Measurements from ENCODE around the gene PRDM16. TPM values are rescaled to one million over a fixed set of nuclear protein-coding genes. Genes with fewer than 3 reads are reported as not detected.

Gene PRDM16
- polyA plus RNA-seq, 1 donor (not counting 4 experiments of a cell fraction or from before 2014, with no cell fraction given) = 0.05 TPM

DNA sequence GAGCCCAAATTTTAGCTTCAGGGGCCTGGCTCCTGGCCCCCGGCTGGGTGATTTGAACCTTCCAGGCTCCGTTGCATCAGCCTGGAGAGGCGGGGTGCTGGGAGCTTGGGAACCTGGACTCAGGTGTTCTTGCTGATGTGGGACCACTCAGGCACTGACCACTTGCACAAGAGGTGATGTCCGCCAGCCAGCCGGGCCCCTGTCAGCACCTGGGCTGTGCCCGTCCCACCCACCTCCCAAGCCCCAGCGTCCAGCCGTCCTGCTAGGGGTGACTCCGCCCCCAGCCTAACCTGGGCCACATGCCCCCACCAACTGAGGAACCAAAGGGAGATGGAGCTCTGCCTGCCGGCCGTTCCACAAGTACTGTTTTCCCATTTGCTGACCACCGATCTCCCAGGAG is 338.0 kb downstream of the PRDM16 start:
- H3K27me3 ChIP-seq (ENCODE audit: control insufficient read depth, extremely low read depth, insufficient read depth, low read length) = peaks cover 6% of the 10 kb centered on the region
- H2AFZ ChIP-seq (ENCODE audit: control insufficient read depth, low read length) = no peak overlapping the region
- H4K20me1 ChIP-seq (ENCODE audit: control insufficient read depth, extremely low read depth, insufficient read depth, low read length) = no peaks in the 10 kb centered on the region
- no peak overlapping the region for H3K4me2 ChIP-seq (ENCODE audit: control insufficient read depth, extremely low read depth, insufficient read depth, low read depth, low read length)
- H3K9ac ChIP-seq (ENCODE audit: control insufficient read depth, extremely low read depth, insufficient read depth, low read length) = no peak overlapping the region
- H3K4me1 ChIP-seq (ENCODE audit: control insufficient read depth, extremely low read depth, insufficient read depth, low read length) = peaks cover 6% of the 10 kb centered on the region
- no peaks in the 10 kb centered on the region for H3K9me1 ChIP-seq (ENCODE audit: control insufficient read depth, extremely low read depth, insufficient read depth, low read length)
- FAIRE-seq (no peak), DNase-seq (ENCODE audit: low read depth, low spot score) (no peak)
- no peaks in the 10 kb centered on the region for H3K9me3 ChIP-seq (ENCODE audit: control insufficient read depth, low read depth, low read length)
- dilution Hi-C loops (cut with MboI; ENCODE audit: extremely low pct_ligation_motif_present, low sequenced_read_pairs) = loop anchor here (25.0 kb wide), 1 partner anchor 995 kb away; the partner anchor contains the start of gene PEX10
- no peaks in the 10 kb centered on the region for H3K36me3 ChIP-seq (ENCODE audit: control insufficient read depth in 2 of 2, extremely low read depth in 1 of 2, insufficient read depth in 2 of 2, low read length in 2 of 2)
- no peaks in the 10 kb centered on the region for H3K79me2 ChIP-seq (ENCODE audit: control insufficient read depth, insufficient read depth, low read length)
- H3K4me3 ChIP-seq (ENCODE audit: control insufficient read depth in 2 of 3, extremely low read depth in 1 of 3, insufficient read depth in 2 of 3, low read depth in 1 of 3, low read length in 3 of 3) = no peak overlapping the region
- H3K27ac ChIP-seq (ENCODE audit: control insufficient read depth, insufficient read depth, low read length) = no peak overlapping the region
- TF ChIP-seq, protein P1, sequence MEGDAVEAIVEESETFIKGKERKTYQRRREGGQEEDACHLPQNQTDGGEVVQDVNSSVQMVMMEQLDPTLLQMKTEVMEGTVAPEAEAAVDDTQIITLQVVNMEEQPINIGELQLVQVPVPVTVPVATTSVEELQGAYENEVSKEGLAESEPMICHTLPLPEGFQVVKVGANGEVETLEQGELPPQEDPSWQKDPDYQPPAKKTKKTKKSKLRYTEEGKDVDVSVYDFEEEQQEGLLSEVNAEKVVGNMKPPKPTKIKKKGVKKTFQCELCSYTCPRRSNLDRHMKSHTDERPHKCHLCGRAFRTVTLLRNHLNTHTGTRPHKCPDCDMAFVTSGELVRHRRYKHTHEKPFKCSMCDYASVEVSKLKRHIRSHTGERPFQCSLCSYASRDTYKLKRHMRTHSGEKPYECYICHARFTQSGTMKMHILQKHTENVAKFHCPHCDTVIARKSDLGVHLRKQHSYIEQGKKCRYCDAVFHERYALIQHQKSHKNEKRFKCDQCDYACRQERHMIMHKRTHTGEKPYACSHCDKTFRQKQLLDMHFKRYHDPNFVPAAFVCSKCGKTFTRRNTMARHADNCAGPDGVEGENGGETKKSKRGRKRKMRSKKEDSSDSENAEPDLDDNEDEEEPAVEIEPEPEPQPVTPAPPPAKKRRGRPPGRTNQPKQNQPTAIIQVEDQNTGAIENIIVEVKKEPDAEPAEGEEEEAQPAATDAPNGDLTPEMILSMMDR (optimal IDR thresholded peaks at IDR 0.05 in 1 of 3, IDR thresholded peaks at IDR 0.05 in 1 of 3, conservative IDR thresholded peaks at IDR 0.05 in 1 of 3; ENCODE audit: extremely low read depth in 1 of 3, insufficient read depth in 2 of 3, low read length in 3 of 3) = no peak
- TF ChIP-seq EZH2 (IDR thresholded peaks at IDR 0.05; ENCODE audit: low read length) = no peak

DNA sequence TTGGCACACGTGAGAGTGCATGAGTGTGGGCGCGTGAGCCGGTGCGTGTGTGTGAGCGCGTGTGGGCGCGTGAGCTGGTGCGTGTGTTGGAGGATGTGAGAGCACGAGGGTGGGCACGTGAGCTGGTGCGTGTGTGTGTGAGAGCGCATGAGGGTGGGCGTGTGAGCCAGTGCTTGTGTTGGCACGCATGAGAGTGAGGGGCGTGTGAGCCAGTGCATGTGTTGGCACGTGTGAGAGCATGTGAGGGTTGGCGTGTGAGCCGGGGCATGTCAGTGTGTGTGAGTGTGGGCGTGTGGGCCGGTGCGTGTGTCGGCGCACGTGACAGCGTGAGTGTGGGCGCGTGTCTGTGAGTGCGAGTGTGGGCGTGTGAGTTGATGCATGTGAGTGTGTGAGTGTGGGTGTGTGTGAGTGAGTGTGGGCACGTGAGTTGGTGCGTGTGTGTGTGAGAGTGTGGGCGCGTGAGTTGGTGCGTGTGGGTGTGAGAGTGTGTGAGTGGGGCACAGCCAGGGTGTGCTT is 339.8 kb downstream of the PRDM16 start:
- H3K36me3 ChIP-seq (ENCODE audit: control insufficient read depth in 2 of 2, extremely low read depth in 1 of 2, insufficient read depth in 2 of 2, low read length in 2 of 2) = no peaks in the 10 kb centered on the region
- TF ChIP-seq, protein P1 (optimal IDR thresholded peaks at IDR 0.05 in 1 of 3, IDR thresholded peaks at IDR 0.05 in 1 of 3, conservative IDR thresholded peaks at IDR 0.05 in 1 of 3; ENCODE audit: extremely low read depth in 1 of 3, insufficient read depth in 2 of 3, low read length in 3 of 3) = no peak
- TF ChIP-seq EZH2 (IDR thresholded peaks at IDR 0.05; ENCODE audit: low read length) = no peak
- dilution Hi-C loops (cut with MboI; ENCODE audit: extremely low pct_ligation_motif_present, low sequenced_read_pairs) = loop anchor here (25.0 kb wide), 1 partner anchor 997 kb away; the partner anchor contains the start of gene PEX10
- peaks cover 6% of the 10 kb centered on the region for H3K27me3 ChIP-seq (ENCODE audit: control insufficient read depth, extremely low read depth, insufficient read depth, low read length)
- FAIRE-seq (no peak), DNase-seq (ENCODE audit: low read depth, low spot score) (no peak)
- peaks cover 6% of the 10 kb centered on the region for H3K4me1 ChIP-seq (ENCODE audit: control insufficient read depth, extremely low read depth, insufficient read depth, low read length)
- H3K9ac ChIP-seq (ENCODE audit: control insufficient read depth, extremely low read depth, insufficient read depth, low read length) = no peak overlapping the region
- H3K9me1 ChIP-seq (ENCODE audit: control insufficient read depth, extremely low read depth, insufficient read depth, low read length) = no peaks in the 10 kb centered on the region
- H3K9me3 ChIP-seq (ENCODE audit: control insufficient read depth, low read depth, low read length) = no peaks in the 10 kb centered on the region
- H3K27ac ChIP-seq (ENCODE audit: control insufficient read depth, insufficient read depth, low read length) = no peak overlapping the region
- no peak overlapping the region for H3K4me3 ChIP-seq (ENCODE audit: control insufficient read depth in 2 of 3, extremely low read depth in 1 of 3, insufficient read depth in 2 of 3, low read depth in 1 of 3, low read length in 3 of 3)
- H2AFZ ChIP-seq (ENCODE audit: control insufficient read depth, low read length) = no peak overlapping the region
- no peak overlapping the region for H3K4me2 ChIP-seq (ENCODE audit: control insufficient read depth, extremely low read depth, insufficient read depth, low read depth, low read length)
- H4K20me1 ChIP-seq (ENCODE audit: control insufficient read depth, extremely low read depth, insufficient read depth, low read length) = no peaks in the 10 kb centered on the region
- no peaks in the 10 kb centered on the region for H3K79me2 ChIP-seq (ENCODE audit: control insufficient read depth, insufficient read depth, low read length)
